Middle frontal gyrus (tissue), 1 donor: Measurements from ENCODE around the gene NANOG.
"Not testable (repeated sequence)": the region's sequence is repeated elsewhere in the genome, so short reads cannot be mapped to it uniquely, and the experiment has no call there.

Source experiments
- DNase-seq: peaks from one replicate; pipeline ENCODE4 v3.0.0-alpha.2; 2015; ENCODE audit warnings: low spot score; ENCODE audit errors: extremely low spot score

NANOG gene

GRCh38 chr12:7801460-7801859 lies 12.3 kb downstream of the NANOG start:
- no peak for DNase-seq

GRCh38 chr12:7806319-7806718 lies 17.1 kb downstream of the NANOG start:
- not testable (repeated sequence) for DNase-seq

DNA sequence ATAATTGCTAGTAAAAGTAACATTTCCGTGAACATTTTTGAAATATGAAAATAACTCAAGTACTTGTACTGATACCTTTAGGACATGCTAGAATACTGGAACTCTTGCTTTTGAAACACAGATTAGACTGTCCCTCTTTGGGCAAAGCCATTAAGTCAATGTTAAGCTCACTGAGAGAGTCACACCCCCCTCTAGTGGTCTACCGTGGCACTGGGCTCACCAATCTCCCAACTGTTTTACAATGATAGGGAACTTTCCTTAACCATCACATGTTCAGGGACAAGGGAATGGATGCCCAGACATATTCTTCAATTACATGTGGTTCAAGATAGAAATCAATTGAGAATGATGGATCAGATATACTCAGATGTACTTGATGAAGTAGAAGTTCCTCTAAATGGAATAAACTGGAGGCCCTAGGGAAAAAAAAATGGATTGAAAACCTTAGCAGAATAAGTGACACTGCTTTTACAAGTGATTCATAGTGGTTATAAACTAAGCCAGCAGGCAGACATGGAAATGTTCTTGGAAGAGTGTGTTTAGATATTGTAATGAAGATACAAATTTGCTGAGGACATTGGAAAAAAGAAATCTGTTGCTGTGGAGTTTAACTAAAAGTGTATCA lies 17.8 kb downstream of the NANOG start:
- DNase-seq: peak; percentile 11

DNA sequence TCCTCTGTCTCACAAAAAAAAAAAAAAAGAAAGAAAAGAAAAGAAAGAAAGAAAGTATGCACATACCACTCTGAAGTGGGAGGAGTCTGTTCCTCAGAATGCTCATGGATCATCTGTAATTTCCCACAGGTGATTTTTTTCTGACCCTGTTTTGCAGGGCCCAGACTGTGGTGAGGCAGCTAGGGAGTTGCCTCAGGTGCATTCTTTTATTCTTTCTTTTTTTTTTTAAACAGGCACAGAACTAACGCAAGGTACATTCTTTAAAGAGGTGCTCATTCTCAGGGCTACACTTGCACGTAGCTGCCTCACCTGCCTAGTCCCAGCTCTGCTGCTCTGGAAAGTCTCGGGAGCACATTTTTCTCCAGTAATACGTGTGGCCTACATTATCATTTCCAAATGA lies 36.6 kb downstream of the NANOG start:
- not testable (repeated sequence) for DNase-seq

GRCh38 chr12:7829737-7830136 lies 40.5 kb downstream of the NANOG start:
- DNase-seq: not testable (repeated sequence)

- no peak for DNase-seq
These were observed 43.0 kb downstream of the NANOG start for GRCh38 chr12:7832059-7832696.

- not testable (repeated sequence) for DNase-seq
These were observed 44.0 kb downstream of the NANOG start for GRCh38 chr12:7833201-7833600.

- DNase-seq: no peak
These were observed 44.6 kb downstream of the NANOG start for GRCh38 chr12:7833831-7834230.

DNA sequence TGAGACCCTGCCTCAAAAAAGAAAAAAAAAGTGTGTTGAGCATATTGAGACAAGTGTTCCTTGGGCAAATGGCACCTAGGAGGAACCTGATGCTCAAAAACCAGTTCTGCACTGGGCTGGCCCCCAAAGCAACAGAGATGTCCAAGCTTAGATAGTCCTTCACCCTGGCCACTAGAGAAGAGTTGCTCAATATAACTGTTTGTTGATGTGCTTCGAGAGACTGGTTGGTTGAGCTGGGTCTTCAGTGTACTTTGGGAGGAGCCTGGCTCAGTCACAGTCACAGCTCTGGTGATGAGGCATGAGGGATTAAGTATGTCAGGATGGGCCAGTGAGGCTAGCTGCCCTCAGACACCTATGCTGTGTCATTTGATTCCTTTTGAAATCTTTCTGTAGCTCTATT lies 45.5 kb downstream of the NANOG start:
- no peak for DNase-seq

GRCh38 chr12:7835116-7835515 lies 45.9 kb downstream of the NANOG start:
- no peak for DNase-seq

- no peak for DNase-seq
These were observed 46.6 kb downstream of the NANOG start for GRCh38 chr12:7835766-7836165.

DNA sequence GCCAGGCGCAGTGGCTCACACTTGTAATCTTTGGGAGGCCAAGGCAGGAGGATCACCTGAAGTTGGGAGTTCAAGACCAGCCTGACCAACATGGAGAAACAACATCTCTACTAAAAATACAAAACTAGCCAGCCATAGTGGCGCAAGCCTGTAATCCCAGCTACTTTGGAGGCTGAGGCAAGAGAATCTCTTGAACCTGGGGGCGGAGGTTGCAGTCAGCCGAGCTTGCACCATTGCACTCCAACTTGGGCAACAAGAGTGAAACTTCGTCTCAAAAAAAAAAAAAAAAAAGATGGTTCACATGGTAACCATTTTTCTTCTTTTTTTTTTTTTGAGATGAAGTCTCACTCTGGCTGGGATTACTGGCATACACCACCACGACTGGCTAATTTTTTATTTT lies 48.2 kb downstream of the NANOG start:
- DNase-seq: no peak

- peak; percentile 41 for DNase-seq
These were observed 50.0 kb downstream of the NANOG start for GRCh38 chr12:7839226-7839625.

DNA sequence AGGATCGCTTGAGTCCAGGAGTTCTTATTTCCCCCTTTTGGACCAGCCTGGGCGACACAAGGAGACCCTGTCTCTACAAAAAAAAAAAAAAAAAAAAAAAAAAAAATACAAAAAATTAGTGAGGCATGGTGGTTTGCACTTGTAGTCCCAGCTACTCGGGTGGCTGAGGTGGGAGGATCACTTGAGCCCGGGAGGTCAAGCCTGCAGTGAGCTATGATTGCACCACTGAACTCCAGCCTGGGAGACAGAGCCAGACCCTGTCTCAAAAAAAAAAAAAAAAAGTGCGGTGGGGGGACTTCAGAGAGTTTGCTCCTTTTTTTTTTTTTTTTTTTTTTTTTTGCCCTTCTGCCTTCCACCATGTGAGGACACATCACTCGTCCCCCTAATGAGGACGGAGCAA lies 50.6 kb downstream of the NANOG start:
- DNase-seq: not testable (repeated sequence)

GRCh38 chr12:7842444-7842843 lies 53.2 kb downstream of the NANOG start:
- DNase-seq: not testable (repeated sequence)

GRCh38 chr12:7843149-7843548 lies 53.9 kb downstream of the NANOG start:
- DNase-seq: not testable (repeated sequence)

DNA sequence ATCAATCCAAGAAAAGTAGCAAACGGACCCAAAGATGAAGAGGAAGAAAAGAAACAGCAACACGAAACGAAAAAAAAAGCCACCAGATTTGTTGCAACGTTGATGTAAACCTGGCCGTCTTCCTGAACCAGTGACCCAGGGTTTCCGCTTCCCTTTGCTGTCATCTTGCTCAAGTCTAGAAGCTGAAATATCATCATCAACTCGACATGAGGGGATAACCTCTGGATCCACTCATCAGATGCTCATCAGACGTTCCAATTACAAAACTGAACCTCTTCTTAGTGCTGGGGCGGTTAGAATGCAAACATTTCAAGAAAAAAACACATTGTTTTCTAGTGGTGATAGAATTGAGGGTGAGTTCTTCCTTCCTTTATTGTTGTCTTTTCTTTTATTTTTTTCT lies 54.4 kb downstream of the NANOG start:
- not testable (repeated sequence) for DNase-seq

DNA sequence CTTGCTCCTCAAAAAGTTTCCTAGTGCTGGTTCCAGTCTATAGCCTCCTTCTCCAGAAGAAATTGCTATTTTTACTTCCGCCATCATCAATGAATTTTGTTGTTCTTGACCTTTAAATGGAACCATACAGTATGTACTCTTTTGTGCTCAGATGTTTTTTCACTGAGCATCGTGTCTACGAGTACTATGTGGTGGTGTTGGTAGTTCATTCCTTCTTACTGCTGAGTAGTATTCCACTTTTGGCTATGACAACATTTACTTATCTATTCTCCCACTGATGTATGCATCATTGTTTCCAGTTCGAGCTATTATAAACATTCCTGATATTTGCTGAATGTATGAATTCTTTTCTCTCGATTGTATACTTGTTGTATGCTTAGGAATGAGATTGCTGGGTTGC lies 54.9 kb downstream of the NANOG start:
- no peak for DNase-seq

GRCh38 chr12:7847226-7848097 lies 58.3 kb downstream of the NANOG start:
- DNase-seq: peak; percentile 14

DNA sequence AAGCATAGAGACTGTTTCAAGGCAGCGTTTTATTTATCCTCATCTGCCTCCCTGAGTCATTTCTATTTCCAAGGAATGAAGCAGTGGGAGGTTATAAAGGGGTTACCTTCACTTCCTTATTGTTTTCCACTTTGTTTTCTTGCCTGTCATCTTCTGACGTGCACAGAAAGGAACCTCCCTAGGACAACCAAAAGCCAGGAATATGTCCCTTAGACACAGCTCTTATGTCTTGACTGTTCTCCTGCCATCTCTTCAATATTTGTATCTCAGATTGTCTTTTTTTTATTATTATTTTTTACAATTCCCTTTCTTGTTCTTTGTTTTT lies 58.9 kb downstream of the NANOG start:
- not testable (repeated sequence) for DNase-seq
